Sigmoid colon (tissue), 7 donors: ENCODE data around the gene NOTCH3. TPM values are rescaled to one million over a fixed set of nuclear protein-coding genes. Genes with fewer than 3 reads are reported as not detected.

ENCODE experiments used
- DNase-seq: peaks from one replicate; pipeline ENCODE4 v3.0.0-alpha.2; 2019
- H3K27ac ChIP-seq, 4 donors: fragments of 200-600 bp; sonication (generic); one replicate each; pipeline ENCODE4 v1.5.1; 2016 to 2019; ENCODE audit warnings: mild to moderate bottlenecking in 1 of 4
- H3K27me3 ChIP-seq, 3 donors: fragments of 200-600 bp; sonication (generic); one replicate each; pipeline ENCODE4 v1.5.1; 2019; ENCODE audit warnings: mild to moderate bottlenecking in 1 of 3
- H3K36me3 ChIP-seq, 4 donors: fragments of 200-600 bp; sonication (generic); one replicate each; pipeline ENCODE4 v1.5.1; 2016 to 2019
- H3K4me1 ChIP-seq, 4 donors: fragments of 200-600 bp; sonication (generic); one replicate each; pipeline ENCODE4 v1.5.1; 2017 to 2019
- H3K4me3 ChIP-seq, 4 donors: fragments of 200-600 bp; sonication (generic); one replicate each; pipeline ENCODE4 v1.5.1; 2017 to 2019; ENCODE audit warnings: mild to moderate bottlenecking in 2 of 4, moderate library complexity in 1 of 4
- H3K9me3 ChIP-seq, 4 donors: fragments of 200-600 bp in 3 of 4; sonication (generic) in 3 of 4; one replicate each; pipeline versions ENCODE4 v1.5.1 to v1.6.1; 2013 to 2019
- EP300 ChIP-seq, 4 donors: sonication (generic); formaldehyde crosslinking; IDR thresholded peaks; one replicate each; pipeline ENCODE4 v1.6.1; 2017; ENCODE audit warnings: antibody characterized with exemption in 4 of 4
- POLR2A ChIP-seq, 2 donors: fragments of 450-650 bp; IDR thresholded peaks; one replicate each; pipeline ENCODE4 v1.6.1; 2016; ENCODE audit warnings: antibody characterized with exemption in 2 of 2, mild to moderate bottlenecking in 2 of 2, moderate library complexity in 2 of 2
- POLR2AphosphoS5 ChIP-seq, 4 donors: sonication (generic); formaldehyde crosslinking; IDR thresholded peaks; one replicate each; pipeline ENCODE4 v1.6.1; 2017; ENCODE audit warnings: antibody characterized with exemption in 4 of 4
- whole genome bisulfite sequencing, 2 donors: extraction: QIAGEN DNeasy Blood & Tissue Kit; methylation state at CpG; one replicate each; pipeline ENCODE4 v1.1.7; 2013; 5-methylcytosine and 5-hydroxymethylcytosine counted together
- intact Hi-C: fragments of 100-400 bp; cut with DNase I; formaldehyde crosslinking; loops from one replicate; pipeline ENCODE4 v1.15.1; 2023
- polyA plus RNA-seq, 3 donors: library from polyadenylated mRNA; stranded (reverse); fragments of 200-250 nt; gene quantifications; one replicate each; pipeline ENCODE4 v1.2.3, GENCODE V29; 2013
- total RNA-seq, 4 donors: library from RNA; depleted of rRNA; stranded (reverse); fragments of >200 nt; gene quantifications; one replicate each; pipeline ENCODE4 v1.1.0, GENCODE V29; 2016
- TF ChIP-seq, protein P1 (sequence below), 4 experiments: fragments of 450-650 bp in 3 of 4; fragments of 200-600 bp in 1 of 4; IDR thresholded peaks; one replicate each; pipeline ENCODE4 v1.5.1; 2016 to 2019; ENCODE audit warnings: antibody characterized with exemption in 4 of 4, mild to moderate bottlenecking in 3 of 4, moderate library complexity in 2 of 4
- donor health status: healthy with polysubstance abuse.
- donor health status: Bipolar disorder and iron deficiency.
- donor health status: healthy.

Gene NOTCH3
- total and polyA plus RNA-seq, 7 donors, result under 0.01 to 15.0 (median 3.9) TPM

DNA sequence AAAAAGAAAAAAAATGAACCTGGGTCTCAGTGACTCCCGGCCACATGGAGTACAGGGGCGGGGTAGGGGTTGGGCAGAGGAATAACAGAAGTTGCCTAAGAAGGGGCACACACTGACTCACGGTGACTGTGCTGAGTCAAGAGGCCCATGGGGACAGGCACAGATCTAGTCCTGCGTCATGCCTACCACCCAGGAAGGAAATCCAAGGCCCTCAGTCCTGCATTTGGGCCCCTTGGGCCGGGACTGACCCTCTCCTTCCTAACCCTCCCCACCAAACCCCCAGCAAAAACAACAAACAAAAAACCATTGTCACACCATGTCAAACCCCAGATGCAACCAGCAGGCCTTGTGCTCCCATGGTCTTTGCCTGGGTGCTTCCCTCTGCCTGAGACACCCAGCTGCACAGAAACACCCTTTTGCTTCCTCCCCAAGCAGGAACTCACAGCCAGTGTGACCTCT is 9.6 kb upstream of the NOTCH3 start:
- H3K27me3 ChIP-seq, result no peaks in the 10 kb centered on the region
- DNase-seq, result no peak
- H3K36me3 ChIP-seq, result no peaks in the 10 kb centered on the region
- intact Hi-C loops, result no loop called here
- no peak overlapping the region for H3K4me3 ChIP-seq
- 65 to 72% methylated on average over 5 of the region's 5 CpGs for WGBS, 2 donors
- TF ChIP-seq POLR2AphosphoS5 (IDR thresholded peaks at IDR 0.05) (no peak), EP300 (IDR thresholded peaks at IDR 0.05) (no peak), POLR2A (IDR thresholded peaks at IDR 0.05) (no peak)
- TF ChIP-seq, protein P1, sequence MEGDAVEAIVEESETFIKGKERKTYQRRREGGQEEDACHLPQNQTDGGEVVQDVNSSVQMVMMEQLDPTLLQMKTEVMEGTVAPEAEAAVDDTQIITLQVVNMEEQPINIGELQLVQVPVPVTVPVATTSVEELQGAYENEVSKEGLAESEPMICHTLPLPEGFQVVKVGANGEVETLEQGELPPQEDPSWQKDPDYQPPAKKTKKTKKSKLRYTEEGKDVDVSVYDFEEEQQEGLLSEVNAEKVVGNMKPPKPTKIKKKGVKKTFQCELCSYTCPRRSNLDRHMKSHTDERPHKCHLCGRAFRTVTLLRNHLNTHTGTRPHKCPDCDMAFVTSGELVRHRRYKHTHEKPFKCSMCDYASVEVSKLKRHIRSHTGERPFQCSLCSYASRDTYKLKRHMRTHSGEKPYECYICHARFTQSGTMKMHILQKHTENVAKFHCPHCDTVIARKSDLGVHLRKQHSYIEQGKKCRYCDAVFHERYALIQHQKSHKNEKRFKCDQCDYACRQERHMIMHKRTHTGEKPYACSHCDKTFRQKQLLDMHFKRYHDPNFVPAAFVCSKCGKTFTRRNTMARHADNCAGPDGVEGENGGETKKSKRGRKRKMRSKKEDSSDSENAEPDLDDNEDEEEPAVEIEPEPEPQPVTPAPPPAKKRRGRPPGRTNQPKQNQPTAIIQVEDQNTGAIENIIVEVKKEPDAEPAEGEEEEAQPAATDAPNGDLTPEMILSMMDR (IDR thresholded peaks at IDR 0.05), result no peak
- H3K9me3 ChIP-seq, result no peaks in the 10 kb centered on the region
- peak overlapping the region in 2 of 4 donors; percentile 38 to 41 for H3K27ac ChIP-seq
- no peaks in the 10 kb centered on the region for H3K4me1 ChIP-seq

DNA sequence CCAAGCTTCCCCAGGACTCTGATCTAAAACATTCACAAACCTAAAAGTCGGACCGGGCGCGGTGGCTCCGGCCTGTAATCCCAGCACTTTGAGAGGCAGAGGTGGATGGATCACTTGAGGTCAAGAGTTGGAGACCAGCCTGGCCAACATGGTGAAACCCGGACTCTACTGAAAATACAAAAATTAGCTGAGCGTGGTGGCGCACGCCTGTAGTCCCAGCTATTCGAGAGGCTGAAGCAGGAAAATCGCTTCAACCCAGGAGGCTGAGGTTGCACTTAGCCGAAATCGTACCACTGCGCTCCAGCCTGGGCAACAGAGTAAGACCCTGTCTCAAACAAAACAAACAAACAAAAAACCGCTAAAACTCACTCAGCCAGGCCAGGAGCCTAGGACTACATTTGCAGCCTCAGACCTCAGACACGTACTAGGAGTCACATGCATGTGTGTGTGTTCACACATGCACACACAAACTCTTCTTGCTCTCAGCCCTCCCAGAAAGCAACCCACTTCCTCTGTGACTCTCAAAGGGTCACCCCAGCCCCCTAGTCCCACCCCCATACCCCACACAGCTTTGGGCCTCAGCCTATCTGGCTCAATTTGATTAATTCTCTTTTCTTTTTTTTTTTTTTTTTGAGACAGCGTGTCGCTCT is 704 bp upstream of the NOTCH3 start:
- H3K4me1 ChIP-seq, result peaks cover 0 to 18% (median 13%) of the 10 kb centered on the region in 4 donors
- no peaks in the 10 kb centered on the region for H3K36me3 ChIP-seq
- H3K9me3 ChIP-seq, result no peaks in the 10 kb centered on the region
- H3K27ac ChIP-seq, result no peak overlapping the region
- intact Hi-C loops, result no loop called here
- H3K27me3 ChIP-seq, result peaks cover 13 to 52% (median 34%) of the 10 kb centered on the region in 3 donors
- DNase-seq, result no peak
- no peak for TF ChIP-seq POLR2AphosphoS5 (IDR thresholded peaks at IDR 0.05)
- TF ChIP-seq, protein P1 (IDR thresholded peaks at IDR 0.05), result no peak
- TF ChIP-seq POLR2A (IDR thresholded peaks at IDR 0.05), result no peak
- TF ChIP-seq EP300 (IDR thresholded peaks at IDR 0.05), result no peak
- H3K4me3 ChIP-seq, result peak overlapping the region in 1 of 4 donors; percentile 46
- 82 to 90% methylated on average over 18 of the region's 18 CpGs for WGBS, 2 donors

DNA sequence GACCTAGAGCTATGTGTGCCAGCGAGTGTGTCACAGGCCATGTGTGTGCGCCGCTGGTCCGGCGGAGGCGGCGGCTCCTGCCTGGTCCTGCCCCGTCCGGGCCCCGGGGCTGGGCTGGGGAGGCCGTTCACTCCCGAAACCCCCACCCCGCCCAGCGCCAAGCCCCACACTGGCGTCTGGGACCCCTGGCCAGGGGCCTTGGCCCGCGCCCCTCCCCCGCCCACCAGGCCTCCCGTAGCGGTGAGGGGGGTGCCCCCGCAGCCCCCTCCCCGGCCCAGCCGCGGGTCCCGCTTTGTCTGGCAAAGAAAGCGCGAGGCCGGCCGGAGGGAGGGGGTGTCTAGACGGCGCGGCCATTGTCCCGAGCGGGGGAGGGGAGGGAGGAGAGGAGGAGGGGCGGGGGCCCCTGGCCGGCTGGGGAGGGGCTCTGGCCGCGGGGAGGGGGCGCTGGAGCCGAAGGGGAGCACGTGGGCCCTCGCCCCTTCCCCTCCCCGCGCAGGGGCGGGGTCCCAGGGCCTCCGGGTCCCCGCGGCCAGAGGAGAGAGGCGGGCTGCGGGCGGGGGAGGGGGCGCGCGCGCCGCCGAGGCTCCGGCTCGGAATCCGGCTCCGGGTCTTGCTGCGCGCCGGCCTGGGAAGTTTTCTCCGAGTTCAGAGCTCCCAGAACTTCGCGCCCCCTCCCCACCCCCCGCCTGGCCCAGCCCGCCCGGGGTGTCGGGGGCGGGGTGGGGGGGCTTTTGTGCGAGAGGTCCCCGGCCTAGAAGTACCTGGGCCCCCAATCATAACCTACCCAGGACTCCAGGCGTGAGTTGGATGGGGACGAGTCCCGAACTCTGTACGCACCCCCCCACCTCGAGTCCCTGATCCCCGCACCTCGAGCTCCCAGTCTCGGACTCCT is 888 bp downstream of the NOTCH3 start:
- peak overlapping the region; percentile 23 to 46 (median 40) for H3K4me3 ChIP-seq
- intact Hi-C loops, result no loop called here
- H3K4me1 ChIP-seq, result peaks cover 0 to 30% (median 24%) of the 10 kb centered on the region in 4 donors
- no peaks in the 10 kb centered on the region for H3K9me3 ChIP-seq
- DNase-seq, result no peak
- WGBS, 2 donors, result 3 to 11% methylated on average over 79 to 80 of the region's 82 CpGs
- no peaks in the 10 kb centered on the region for H3K36me3 ChIP-seq
- H3K27ac ChIP-seq, result peak overlapping the region; percentile 42 to 66 (median 48)
- peaks cover 27 to 68% (median 50%) of the 10 kb centered on the region in 3 donors for H3K27me3 ChIP-seq
- TF ChIP-seq, protein P1 (IDR thresholded peaks at IDR 0.05), result no peak
- TF ChIP-seq POLR2AphosphoS5 (IDR thresholded peaks at IDR 0.05) (no peak), POLR2A (IDR thresholded peaks at IDR 0.05) (no peak), EP300 (IDR thresholded peaks at IDR 0.05) (no peak)

DNA sequence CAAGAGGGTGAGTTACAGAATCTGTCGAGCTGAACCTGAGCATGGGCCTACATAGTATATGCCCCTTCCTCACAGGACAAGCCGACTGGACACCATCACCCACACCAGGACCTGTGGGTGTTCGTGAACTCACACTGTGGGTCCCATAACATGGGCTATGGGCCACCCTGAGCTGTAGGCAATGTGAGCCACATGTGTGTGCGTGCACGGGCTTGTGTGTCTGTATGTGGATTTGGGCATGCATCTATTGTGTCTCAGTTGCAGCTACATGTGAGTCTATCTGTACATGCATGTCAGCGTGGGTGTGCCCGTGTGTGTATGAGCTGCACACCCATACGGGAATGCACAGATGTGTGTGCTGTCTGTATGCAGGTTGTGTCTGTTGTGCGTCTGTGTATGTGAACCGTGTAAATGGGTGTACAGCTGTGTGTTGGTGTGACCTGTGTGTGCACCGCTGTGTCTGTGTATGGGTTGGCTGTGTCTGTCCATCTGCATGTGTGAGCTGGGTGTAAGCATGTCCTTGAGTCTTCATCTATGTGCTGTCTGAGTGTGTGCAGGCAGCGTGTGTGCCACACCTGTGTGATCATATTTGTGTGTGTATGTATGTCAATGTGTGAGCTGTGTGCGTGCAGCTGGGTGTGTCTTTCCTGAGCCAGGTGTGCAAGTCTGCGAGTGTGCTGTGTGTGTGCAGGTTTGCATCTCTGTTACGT is 1.7 kb downstream of the NOTCH3 start:
- Histone ChIP-seq H3K4me1 (peaks cover 0 to 31% (median 24%) of the 10 kb centered on the region in 4 donors), H3K36me3 (no peaks in the 10 kb centered on the region), H3K27me3 (peaks cover 33 to 76% (median 55%) of the 10 kb centered on the region in 3 donors), H3K9me3 (no peaks in the 10 kb centered on the region), H3K4me3 (peak overlapping the region in 2 of 4 donors; percentile 35 to 46), H3K27ac (peak overlapping the region in 2 of 4 donors; percentile 51 to 66)
- WGBS, 2 donors, result 42 to 76% methylated on average over 15 of the region's 15 CpGs
- no peak for DNase-seq
- TF ChIP-seq, protein P1 (IDR thresholded peaks at IDR 0.05), result no peak
- TF ChIP-seq EP300 (IDR thresholded peaks at IDR 0.05), result no peak
- no peak for TF ChIP-seq POLR2AphosphoS5 (IDR thresholded peaks at IDR 0.05)
- no peak for TF ChIP-seq POLR2A (IDR thresholded peaks at IDR 0.05)
- intact Hi-C loops, result no loop called here
